CD4-positive, alpha-beta T cell treated with Interleukin-17A for 1 hour (primary cell): Measurements from ENCODE around the gene CHKB.

Experiments
- DNase-seq: peaks from one replicate; pipeline ENCODE4 v3.0.0-alpha.2; 2020

Gene CHKB

DNA sequence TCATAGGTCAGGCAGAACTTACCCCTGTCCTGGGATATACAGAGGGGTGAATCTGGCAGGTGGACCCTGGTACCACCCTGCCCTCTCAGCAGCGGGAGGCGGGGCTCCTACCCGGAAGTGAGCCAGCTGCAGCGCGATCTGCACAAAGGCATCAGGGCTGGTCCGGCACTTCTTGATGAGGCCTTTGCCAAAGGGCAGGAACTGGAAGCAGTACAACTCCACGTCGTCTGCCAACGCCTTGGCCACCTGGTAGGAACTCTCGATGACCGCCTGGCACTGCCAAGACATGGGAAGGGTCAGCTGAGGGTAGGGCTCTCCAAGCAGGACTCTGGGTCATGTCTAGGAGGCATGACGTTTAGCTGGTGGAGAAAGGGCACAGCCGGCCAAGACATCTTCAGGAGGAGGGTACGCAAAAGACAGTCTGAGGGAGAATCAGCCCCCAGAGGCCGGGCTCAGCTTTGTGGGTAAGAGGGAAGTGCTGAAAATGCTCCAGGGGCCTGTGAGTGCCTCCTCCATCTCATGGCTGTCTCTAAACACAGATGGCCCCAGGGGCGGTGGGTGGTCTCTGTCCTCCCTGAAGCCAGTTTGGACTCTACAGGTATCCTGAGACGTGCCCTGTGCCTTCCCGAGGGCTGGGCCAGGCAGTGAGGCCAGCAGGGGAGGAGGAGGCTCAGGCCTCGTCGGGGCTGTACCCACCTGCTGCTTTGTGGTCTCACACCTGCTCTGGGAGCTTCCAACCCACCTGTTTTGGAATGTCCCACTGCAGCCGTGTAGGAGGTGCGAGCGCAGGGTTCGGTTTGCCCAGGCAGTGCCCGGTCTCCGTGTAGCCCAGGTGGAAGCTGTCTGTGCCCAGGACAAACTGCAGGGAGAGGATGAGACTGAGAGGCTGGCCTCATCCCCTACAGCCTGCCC, 11.1 kb downstream of the CHKB start:
- no peak for DNase-seq

DNA sequence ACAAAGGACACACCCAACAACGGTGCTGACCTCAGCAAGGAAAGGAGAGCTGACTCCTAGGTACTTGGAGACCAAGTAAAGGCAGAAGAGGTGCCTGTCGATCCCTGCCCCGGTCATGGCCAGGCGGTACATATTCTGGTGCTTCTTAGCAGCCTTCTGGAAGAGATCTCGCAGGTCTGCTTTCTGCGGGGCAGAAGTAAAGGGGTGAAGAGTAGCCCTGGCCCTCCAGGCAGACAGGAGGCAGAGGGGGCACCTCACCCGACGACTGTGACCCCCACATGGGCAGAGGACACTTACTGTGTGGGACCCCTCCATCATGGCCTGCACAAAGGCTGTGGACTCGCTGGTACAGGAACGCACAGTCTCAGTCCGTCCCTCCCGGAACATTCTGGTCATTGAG, 11.8 kb downstream of the CHKB start:
- no peak for DNase-seq

GRCh38 chr22:50569896-50570535, 12.6 kb downstream of the CHKB start:
- DNase-seq = no peak

DNA sequence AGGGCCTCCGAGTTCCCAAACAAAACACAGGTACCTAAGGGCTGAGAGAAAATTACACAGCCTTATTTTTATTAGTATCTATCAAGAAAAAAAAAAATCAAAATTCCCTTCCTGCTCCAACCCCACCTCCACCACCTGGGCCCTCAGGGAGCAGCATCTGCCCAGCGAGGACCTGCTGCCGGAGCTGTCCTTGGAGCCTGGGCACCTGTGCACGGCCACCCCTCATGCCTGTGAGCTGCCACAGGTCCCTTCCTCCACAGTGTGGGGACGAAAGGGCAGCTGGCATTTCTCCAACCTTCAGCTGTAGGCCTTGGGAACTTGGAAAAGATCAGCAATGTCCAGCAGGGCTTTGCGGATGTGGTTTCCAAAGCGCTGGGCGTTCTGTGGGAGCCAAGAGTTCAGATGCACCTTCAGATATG, 13.6 kb downstream of the CHKB start:
- no peak for DNase-seq

DNA sequence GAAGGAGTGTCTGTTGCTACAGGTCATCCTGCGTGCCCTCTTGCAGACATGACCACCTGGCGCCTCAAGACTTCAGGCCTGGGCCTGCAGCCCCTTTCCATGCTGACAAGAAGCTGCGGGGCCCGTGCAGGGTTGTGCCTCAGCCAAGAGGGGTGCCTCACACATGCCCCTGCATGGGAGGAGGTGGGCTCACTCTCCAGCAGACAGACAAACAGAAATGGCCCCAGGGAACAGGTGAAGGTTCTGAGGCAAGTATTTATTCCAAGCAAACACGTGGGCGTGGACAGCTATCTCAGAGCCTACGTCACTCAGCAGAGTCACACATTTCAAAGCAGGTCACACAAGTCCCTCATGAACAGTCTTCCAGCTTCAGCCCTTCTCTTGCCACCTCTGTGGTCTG, 14.0 kb downstream of the CHKB start:
- DNase-seq = no peak

DNA sequence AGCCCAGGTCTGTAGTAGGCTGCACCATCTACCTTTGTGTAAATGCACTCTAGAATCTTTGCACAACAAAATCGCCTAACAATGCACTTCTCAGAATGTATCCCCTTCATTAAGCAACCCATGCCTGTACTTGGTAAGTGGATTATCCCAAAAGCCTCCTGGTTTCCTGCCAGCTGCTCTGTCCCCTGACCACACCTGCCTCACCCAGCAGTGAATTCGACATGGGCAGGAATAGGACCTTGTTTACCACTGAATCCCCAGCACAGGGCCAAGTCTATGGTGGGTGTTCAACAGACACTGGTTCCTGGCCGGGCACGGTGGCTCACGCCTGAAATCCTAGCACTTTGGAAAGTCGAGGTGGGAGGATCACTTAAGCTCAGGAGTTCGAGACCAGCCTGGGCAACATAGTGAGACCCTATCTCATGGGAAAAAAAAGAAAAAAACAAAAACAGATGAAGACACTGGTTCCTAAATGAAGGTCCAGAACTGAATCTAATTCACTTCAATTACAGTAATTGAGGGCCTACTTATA, 14.9 kb downstream of the CHKB start:
- no peak for DNase-seq

GRCh38 chr22:50564289-50564688, 18.4 kb downstream of the CHKB start:
- DNase-seq = no peak

DNA sequence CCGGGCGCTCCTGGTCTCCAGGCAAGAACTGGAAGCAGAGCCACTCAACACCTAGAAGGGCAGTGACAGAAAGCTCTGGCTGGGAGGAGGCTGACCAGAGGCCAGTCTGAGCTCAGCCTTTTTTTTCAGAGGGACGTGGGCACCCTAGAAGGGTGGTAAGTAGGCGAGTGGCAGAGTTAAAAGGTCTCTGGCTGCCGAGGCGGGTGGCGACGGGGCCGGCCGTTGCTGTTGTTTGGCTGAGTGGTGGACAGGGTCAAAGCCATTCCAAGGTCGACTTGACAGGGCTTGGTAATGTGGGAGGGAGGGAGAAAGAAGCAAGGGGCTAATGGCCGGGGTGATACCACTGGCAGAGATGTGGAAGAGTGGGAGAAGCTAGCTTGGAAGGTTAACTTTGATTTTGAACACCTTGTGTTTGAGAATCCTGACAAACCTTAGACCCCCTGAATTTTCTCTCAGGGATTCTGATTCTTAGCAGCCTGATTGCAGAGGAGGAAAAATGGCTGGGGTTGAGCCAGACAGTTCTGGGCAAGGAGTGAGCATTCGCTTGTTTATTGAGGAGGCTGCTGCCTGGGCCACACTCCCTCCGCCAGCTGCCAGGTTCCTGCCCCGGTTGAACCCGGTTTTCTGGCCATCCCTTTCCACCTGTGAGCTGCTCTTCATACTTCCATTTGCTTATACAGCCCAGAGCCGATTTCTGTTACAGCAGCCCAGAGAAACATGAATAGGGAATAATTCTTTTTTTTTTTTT, 19.1 kb downstream of the CHKB start:
- no peak for DNase-seq

- DNase-seq = peak; percentile 97
Measured at GRCh38 chr22:50562523-50563412, 19.9 kb downstream of the CHKB start, which contains the start of gene SYCE3. SYCE3 (minus strand) TSS chr22:50562919; CDS start chr22:50556405, 6,514 bp downstream.

GRCh38 chr22:50561401-50562358, 21.0 kb downstream of the CHKB start:
- peak; percentile 41 for DNase-seq

DNA sequence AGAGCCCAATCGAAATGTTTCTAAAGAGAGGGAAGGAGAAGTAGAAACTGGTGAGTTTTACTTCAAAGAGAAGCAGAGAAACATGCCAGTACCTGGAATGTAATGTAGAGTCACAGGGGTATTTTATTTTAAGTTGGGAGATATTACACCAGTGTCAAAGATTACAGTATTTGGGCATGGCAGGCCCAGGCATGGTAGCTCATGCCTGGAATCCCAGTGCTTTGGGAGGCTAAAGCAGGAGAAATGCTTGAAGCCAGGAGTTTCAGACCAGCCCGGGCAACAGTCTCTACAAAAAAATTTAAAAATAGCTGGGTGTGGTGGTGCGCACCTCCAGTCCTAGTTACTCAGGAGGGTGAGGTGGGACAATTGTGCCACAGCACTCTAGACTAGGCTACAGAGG, 22.6 kb downstream of the CHKB start:
- no peak for DNase-seq

DNA sequence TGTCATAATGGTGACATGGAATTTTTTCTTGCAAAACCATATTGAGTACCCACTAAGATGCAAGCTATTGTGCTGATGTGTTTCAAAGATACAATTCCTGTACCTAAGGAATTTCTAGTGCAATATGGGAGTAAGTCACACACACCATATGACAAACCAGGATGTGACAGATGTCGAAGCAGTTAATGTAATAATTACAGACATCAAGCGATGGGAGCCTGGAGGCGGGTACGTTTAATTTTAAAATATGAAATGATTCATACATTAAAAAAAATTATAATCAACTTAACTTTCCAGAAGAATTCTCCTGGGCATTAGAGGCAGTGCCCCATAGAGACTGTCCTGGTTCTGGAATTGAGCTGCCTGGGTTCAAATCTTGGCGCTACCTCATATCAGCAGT, 25.9 kb downstream of the CHKB start:
- DNase-seq = no peak

DNA sequence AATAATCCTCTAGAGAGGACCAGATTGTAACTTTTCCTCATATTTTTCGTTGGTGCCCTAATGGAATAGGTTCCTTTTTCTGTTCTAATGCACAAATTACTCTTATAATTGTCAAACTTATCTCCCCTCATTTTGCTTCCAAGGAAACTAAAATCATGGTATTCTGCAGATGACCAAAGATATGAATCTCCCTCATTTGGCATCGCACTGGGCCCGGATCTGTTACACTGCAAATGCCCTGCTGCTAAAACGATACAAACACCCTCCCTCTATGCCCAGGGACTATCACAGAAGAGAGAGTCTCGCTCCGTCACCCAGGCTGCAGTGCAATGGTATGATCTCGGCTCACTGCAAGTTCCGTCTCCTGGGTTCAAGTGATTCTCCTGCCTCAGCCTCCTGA, 29.3 kb downstream of the CHKB start:
- no peak for DNase-seq

GRCh38 chr22:50551160-50551752, 31.4 kb downstream of the CHKB start:
- DNase-seq = no peak

GRCh38 chr22:50550395-50550794, 32.3 kb downstream of the CHKB start:
- DNase-seq = no peak

GRCh38 chr22:50548921-50549790, 33.5 kb downstream of the CHKB start:
- no peak for DNase-seq

GRCh38 chr22:50548040-50548920, 34.4 kb downstream of the CHKB start:
- peak; percentile 61 for DNase-seq

GRCh38 chr22:50547263-50547985, 35.2 kb downstream of the CHKB start:
- no peak for DNase-seq
